NK-92 treated with Interleukin-12 subunit alpha and Interleukin-12 subunit beta, amount 100 ng/mL, for 24 hours (cell line): ENCODE data around the gene ZNF14.
"Not testable (repeated sequence)": the region's sequence is repeated elsewhere in the genome, so short reads cannot be mapped to it uniquely, and the experiment has no call there.

Source experiments
- DNase-seq: peaks from one replicate; lab custom pipeline; 2025; lab: John Stamatoyannopoulos, UW

Gene ZNF14

DNA sequence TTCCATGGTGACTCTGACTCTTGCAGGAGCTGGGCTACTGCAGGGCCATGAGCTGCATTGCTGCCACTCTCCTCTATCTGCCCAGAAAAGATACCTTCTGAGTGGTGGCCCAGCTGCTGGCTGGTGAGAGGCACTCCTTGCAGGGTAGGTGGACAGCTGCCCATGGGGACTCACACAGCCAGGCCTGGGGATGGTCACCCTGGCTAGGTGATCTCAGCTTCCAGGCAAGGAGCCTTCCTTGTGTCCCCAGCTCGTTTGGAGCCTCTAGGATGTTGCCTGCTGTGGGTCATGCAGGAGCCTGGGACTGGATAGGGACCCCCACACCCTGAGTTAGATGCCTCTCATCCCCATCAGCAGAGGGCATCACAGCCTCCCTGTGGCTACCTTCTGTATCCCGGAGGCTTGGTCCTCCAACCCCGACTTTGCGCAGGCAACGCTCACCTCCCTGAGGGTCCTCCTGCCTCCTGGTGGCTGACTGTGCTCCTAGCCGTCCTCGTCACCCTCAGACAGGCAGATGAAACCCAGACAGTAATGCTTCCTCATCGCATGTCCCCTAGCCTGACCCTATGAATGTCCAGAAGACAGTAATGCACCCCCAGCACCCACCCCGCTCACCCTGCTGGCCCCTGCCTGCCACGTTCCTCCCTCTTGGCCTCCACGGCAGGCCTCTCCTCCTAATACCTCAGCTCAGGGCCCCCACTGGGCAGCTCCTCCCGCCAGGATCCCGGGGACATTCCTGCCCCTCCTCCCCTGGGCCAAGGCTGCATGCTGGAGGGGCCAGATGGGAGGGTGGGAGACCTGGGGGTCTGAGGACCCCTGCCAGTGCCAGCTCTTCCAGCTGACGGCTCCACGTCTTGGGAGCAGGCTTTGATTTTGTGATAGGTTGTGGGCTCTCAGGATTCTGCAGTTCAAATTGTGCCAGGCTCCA is 13.6 kb upstream of the ZNF14 start:
- no peak for DNase-seq

DNA sequence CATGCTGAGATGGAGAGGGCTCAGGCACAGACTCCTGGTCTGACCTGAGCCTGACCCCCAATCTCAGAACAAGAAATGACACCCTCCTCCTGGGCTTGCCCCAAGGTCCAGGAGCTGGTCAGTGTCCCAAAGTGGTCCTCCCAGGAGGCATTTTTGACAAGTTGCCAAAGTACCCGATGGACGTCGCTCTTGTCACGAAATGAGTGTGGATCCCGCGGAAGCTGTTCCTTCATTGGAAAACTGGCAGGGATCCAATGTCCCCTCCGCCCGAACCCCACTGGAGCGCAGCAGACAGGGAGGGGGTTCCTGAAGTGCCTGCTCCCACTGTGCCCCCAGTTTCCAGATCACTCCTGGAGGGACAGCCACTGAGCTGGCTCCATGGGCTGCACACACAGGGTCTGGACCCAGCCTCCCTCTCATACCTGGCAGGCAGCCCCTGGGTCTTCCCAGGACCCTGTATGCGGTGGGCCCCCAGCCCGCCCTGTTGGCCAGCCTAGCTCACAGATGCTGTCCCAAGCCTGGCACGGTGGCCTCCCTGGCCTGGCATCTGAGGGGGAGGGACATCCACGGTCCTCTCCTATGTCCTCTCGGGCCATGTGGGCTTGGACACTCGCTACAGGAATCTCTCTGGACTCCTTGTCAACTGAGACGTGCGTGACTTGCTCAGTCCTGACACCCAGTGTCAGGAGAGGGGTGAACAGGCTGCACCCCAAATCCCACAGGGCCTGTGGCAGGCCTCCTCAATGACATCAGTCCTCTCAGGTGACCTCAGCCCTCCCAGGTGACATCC is 12.8 kb upstream of the ZNF14 start:
- DNase-seq, result no peak

DNA sequence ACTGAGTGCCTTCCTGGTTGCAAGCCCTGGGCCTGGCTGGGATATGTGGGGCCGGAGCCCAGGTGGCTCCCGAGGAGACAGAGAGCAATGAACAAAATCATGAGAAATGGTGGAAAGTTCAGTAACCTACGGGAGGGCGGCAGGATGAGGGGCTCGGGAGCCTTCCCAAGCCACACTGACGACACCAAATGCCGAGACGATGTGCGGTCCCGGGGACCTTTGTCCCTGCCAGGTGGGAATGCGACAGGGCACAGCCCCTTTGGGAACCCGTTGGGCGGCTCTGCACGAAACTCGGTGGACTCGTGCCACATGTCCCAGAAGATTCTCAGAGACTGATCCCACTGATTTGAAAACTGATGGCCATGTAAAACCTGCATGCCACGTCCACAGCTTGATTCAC is 11.7 kb upstream of the ZNF14 start:
- no peak for DNase-seq

DNA sequence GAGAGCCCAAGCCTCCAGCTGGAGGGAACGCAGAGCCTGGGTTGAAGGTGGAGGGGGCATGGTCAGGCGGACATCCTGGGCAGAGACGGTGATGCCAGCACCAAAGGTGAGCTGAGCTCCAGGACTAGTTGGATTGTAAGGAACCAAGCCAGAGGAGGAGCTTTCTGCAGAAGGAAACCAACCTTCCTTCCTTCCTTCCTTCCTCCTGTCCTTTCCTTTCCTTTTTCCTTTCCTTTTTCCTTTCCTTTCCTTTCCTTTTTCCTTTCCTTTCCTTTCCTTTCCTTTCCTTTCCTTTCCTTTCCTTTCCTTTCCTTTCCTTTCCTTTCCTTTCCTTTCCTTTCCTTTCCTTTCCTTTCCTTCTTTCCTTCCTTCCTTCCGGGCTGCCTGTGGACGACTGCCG is 11.0 kb upstream of the ZNF14 start:
- DNase-seq, result not testable (repeated sequence)

DNA sequence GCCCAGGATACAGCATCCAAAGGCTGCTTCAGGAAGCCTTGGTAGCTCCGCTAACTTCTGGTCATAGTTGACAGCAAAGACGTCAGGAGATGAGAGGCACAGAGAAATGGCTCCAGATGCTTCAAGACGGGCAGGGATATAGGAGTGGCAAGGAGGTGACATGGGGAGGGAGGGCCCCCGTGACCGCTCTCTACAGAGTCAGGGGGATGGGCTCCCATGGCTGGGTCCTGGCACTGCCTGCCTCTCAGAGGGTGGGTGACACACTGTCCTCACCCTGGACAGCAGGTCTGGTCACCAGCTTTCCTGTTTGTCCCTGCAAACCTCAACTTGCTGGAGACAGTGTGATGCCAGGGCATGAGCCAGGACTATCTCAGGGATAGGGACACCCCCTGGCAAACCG is 10.3 kb upstream of the ZNF14 start:
- DNase-seq, result no peak

DNA sequence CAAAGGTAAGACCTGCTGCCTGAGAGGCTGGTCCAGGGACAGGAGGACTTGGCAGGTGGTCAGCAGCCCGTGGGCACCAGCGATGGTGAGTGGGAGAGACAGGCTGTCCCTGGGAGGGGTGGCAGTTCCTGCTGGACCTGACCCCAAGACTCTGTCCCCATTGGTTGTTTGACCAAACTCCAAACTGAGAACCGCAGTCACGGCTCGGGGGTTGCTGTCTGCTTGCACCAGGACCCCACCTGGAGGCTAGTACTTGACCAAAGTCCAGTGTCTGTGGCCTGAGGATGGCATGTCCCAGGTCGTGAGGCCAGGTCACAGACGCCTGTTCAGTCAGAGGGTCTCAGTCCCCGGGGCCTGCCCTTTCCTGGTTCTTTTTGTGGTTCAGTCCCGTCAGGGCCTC is 9.9 kb upstream of the ZNF14 start:
- DNase-seq, result no peak

DNA sequence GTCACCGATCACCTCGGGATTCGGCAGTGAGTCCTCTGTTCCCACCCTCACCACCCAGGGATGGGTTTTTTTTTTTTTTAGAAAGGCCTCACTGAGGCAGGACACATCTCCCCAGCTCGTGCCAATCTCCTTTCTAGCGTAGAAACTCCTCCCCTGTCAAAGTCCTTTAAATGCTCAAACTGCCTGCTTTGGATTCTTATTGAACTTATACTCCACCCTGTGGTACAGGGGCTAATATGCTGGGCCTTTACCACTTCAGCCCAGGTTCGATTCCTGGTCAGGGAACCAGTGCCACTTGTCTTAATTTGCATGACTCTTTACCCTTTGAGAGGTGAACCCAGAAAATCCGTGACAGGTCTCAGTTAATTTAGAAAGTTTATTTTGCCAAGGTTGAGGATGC is 8.3 kb upstream of the ZNF14 start:
- DNase-seq, result no peak

DNA sequence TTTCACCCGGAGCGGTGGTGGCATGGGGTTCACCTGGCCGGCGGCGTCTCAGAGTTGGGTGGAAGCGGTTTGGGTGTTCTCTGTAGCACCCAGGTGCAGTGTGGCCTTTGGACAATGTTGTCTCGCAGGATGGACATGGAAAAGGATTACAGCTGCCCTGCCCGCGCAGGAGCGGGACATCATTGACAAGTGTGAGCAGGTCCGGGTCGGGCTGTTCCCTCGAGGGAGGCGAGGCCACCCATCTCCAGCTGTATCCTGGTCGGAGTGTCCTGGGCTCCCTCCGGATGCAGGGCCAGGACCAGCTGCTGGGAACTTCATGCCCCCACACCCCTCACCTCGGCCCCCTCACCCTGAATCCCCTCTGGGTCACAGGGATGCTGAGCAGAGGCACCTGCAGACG is 7.8 kb upstream of the ZNF14 start:
- DNase-seq, result no peak

DNA sequence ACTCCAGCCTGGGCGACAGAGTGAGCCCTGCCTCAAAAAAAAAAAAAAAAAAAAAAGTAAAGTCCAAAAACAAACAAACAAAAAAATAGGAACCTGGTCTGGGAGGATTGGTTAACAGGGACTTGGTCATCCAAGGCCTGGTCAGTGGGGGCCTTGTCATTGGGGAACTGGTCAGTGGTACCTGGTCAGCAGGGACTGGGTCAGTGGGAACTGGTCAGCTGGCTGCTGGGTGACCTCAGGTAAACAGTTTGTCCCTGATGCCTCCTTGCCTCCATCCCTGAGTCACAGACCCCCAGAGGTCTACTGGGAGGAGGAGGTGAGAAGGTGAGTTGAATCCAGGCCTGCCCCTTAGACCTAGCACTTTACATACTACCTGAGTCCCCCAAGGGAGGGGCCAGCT is 5.7 kb upstream of the ZNF14 start:
- DNase-seq, result no peak

DNA sequence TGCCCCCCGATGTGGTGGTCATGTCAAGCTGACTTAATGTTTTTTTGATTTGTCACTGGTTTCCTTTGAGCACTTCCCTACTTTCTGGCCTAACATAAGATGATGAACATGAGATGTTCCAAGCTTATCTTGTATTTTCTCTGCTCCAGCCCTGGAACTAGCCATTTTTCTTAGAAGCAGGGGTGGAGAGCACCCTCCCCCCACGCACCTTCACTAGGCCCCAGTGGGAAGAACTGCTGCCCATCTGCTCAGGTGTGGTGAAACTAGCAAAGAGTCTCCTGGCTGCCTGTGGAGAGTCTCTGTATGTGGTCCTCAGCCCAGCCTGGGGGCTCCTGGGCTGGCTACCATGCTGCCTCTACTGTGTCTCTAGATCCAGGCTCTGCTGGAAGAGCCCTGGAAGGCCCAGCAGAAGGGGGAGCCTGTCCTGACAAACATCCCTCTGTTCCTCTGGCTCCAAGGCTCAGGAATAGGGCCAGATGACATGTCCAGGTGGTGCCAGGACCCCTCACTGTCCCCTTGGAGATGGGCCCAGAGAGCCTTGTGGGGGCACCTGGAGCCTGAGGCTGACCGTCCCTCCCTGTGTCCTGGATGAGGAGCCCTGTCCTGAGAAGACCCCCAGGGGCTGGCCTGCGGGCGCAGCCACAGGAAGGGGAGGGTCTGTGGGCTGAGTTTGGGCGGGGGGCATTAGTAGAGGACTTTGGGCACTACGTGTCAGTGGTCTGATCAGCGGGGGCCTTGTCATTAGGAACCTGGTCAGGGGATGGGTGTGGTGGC is 4.8 kb upstream of the ZNF14 start:
- no peak for DNase-seq

DNA sequence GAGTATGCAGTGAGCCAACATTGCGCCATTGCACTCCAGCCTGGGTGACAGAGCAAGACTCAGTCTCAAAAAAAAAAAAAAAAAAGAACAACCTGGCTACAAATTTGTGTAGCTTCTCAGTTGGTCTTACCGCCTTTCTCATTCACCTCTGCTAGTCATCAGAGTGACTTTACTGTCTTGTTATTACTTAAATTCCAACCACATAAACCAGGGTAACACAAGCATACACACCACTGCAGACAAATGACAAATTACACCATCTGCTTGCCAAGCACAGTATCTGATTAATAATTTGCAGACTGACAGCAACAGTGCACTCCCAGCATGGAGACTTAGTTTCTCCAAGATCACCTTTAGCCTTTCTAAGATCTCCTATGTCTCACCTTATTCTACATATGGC is 11.0 kb downstream of the ZNF14 start:
- no peak for DNase-seq

DNA sequence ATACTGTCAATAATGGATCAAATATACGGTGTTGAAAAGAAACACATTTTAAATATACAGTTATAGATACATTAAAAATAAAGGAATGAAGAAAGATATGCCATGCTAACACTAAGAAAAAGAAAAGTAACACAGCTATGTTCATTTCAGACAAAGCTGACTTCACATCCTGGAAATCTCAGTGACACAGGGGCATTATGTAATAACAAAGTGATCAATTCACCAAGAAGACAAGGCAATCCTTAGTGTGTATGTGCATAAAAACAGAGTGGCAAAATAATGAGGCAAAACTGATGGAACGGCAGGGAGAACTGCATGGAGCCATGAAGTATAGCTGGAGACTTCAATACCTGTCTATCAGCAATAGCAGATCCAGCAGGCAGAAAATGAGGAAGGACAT is 13.1 kb downstream of the ZNF14 start:
- no peak for DNase-seq

DNA sequence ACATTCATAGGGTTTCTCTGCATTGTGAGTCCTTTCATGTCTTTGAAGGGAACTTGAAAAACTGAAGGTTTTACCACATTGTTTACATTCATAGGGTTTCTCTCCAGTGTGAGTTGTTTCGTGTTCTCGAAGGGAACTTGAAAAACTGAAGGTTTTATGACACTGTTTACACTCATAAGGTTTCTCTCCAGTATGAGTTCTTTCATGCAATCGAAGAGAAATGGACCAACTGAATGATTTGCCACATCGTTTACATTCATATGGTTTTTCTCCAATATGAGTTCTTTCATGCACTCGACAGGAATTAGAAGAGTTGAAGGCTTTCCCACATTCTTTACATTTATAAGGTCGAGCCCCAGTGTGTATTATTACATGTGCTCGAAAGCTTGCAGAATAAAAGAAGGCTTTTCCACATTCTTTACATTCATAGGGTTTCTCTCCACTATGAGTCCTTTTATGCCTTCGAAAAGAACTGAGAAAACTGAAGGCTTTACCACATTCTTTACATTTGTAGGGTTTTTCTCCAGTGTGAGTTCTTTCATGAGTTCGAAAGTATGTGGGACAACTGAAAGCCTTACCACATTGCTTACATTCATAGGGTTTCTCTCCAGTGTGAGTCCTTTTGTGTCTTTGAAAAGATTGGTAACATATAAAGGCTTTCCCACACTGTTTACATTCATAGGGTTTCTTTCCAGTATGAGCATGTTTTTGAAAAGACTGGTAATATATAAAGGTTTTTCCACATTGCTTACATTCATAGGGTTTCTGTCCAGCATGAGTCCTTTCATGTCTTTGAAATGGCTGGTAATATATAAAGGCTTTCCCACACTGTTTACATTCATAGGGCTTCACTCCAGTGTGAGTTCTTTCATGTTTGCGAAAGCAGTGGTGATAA is 20.7 kb downstream of the ZNF14 start:
- no peak for DNase-seq

DNA sequence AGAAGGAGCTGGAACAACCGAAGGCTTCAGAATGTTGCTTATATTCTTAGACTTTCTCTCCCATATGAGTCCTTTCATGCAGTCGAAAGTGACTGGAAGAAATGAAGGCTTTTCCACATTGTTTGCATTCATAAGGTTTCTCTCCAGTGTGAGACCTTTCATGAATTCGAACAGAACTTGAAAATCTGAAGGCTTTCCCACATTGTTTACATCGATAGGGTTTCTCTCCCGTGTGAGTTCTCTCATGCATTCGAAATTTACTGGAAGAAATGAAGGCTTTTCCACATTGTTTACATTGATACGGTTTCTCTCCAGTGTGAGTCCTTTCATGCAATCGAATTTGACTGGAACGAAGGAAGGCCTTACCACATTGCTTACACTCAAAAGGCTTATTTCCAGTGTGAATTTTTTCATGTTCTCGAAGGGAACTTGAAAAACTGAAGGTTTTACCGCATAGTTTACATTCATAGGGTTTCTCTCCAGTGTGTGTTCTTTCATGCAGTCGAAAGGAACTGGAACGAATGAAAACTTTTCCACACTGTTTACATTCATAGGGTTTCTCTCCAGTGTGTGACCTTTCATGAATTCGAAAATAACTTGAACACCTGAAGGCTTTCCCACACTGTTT is 21.5 kb downstream of the ZNF14 start:
- DNase-seq, result no peak

DNA sequence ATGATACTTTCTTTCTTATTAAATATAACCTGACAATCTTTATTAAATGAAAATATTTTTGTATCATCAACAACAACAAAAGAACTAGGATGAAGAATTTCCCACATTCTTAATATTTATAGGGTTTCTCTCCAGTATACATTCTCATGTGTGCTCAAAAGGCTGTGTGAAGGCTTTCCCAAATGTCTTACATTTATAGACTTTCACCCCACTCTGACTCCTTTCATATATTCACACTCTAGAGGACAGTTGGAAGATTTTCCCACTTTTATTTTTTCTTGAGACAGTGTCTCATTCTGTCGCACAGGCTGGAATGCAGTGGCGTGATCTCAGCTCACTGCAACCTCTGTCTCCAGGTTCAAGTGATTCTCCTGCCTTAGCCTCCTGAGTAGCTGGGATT is 22.4 kb downstream of the ZNF14 start:
- no peak for DNase-seq

DNA sequence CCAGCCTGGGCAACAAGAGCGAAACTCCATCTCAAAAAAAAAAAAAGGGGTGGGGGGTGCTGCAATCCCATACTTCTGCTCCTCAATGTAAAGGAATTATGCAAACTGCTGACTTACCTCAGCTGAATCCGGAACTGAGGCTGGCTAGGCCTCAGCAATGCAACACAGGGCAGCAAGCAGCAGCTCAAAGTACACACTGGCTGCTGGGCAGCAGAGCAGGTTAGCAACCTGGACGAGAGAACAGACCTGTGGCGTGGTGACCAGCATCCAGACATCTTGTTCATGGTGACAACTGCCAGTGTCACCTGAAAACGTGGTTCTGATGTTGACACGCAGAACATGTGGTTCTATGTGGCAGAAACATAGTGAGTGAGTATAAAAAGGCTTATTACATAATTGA is 28.1 kb downstream of the ZNF14 start:
- no peak for DNase-seq

DNA sequence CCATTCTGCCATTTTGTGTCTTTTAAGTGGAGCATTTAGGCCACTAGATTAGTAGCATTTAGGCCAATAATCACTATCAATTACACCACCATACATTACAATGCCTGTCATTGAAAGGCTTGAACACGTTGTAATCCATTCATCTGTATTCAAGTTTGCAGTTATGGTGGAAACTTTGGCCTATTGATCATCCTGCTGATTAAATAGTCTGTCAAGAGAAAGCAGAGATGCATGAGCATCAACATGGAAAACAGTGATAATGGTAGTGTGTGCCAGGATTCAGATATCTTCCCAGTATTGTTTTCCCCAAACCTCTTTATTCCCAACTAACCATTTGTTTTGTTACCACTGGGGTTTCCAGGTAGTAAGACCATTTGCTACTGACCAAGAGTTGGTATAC is 32.4 kb downstream of the ZNF14 start:
- DNase-seq, result not testable (repeated sequence)

DNA sequence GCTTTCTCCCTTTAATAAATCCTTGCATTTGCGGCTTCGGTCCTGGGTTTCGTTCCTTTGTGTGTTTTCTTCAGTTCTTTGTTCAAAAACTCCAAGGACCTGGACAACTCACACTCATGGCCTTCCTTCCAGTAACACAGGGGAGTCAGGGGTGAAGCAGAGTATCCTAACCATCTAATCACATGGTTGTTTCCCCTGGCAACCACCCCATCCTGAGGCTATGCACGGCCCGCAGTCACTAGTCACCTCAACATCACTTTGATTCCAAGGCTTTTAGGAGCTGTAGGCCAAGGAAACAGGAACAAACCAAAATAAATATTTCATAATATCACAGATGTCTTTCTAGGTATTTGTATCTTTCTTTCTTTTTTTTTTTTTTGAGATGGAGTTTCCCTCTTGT is 35.3 kb downstream of the ZNF14 start:
- no peak for DNase-seq

DNA sequence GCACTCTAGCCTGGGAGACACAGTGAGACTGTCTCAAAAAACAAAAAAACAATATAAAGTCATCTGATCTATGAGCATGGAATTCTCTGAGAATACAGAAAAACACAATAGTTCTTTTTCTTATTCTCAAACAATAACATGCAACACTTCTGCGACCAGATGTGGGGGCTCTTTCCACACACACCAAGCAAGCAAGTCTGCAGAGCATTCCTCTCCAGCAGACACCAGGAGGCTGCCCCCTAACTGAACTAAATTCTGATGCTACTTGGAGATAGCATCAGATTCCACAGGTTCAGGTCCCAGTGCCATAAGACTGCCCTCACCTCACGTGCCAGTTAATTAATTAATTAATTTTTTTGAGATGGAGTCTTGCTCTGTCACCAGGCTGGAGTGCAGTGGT is 36.5 kb downstream of the ZNF14 start:
- no peak for DNase-seq

DNA sequence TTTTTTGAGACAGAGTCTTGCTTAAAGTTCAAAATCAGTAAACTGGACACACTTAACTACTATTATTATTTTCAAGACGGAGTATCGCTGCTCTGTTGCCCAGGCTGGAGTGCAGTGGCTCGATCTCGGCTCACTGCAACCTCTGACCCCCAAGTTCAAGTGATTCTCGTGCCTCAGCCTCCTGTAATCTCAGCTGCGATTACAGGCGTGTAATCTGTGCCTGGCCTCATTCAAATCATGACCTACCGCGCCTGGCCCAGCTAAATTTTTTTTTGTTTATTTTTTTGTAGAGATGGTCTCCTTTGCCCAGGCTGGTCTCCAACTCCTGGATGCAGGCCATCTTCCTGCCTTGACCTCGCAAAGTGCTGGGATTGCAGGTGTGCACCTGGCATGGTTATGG is 41.2 kb downstream of the ZNF14 start:
- no peak for DNase-seq

DNA sequence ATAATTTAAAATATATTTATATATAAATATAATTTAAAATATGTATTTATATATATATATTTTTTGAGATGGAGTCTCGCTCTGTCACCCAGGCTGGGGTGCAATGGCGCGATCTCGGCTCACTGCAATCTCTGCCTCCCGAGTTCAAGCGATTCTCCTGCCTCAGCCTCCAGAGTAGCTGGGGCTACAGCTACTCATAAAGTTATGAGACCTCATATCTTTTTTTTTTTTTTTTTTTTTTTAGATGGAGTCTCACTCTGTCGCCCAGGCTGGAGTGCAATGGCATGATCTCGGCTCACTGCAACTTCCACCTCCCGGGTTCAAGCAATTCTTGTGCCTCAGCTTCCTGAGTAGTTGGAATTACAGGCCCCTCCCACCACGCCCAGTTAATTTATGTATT is 43.9 kb downstream of the ZNF14 start:
- not testable (repeated sequence) for DNase-seq
